AG04450 (cell line): ENCODE results near the gene TLE2. TPM values are rescaled to one million over a fixed set of nuclear protein-coding genes. Genes with fewer than 3 reads are reported as not detected.

Experiments used
- CTCF ChIA-PET: fragments of 300-600, 350-600 bp; formaldehyde crosslinking; extraction: SDS; loops from one replicate; lab custom pipeline; 2022; ENCODE audit warnings: antibody characterized with exemption, inconsistent platforms; lab: Charles Lee
- POLR2A ChIA-PET: fragments of 350-600 bp; formaldehyde crosslinking; extraction: SDS; loops from one replicate; lab custom pipeline; 2021; ENCODE audit warnings: antibody characterized with exemption, inconsistent platforms; lab: Yijun Ruan, JAX
- DNase-seq: peaks from one replicate; pipeline ENCODE4 v3.0.0-alpha.2; 2011; ENCODE audit warnings: low read depth, low spot score
- H3K27ac ChIP-seq: one replicate; pipeline ENCODE4 v1.5.1; 2012; ENCODE audit warnings: low read depth, low read length, control low read depth
- H3K27me3 ChIP-seq: one replicate; pipeline ENCODE4 v1.6.0; 2012; ENCODE audit warnings: low read length; ENCODE audit not compliant: control insufficient read depth, insufficient read depth
- H3K4me3 ChIP-seq: 2 replicates; pipeline ENCODE4 v1.5.1; 2011; ENCODE audit warnings: mild to moderate bottlenecking, low read depth, low read length, control low read depth
- H3K9me3 ChIP-seq: 2 replicates; pipeline ENCODE4 v1.5.1; 2012; ENCODE audit warnings: low read length; ENCODE audit not compliant: control insufficient read depth, insufficient read depth
- CTCF ChIP-seq: IDR thresholded peaks from 2 replicates; pipeline ENCODE4 v1.5.1; 2011; ENCODE audit warnings: low read depth, low read length, control low read depth, inconsistent platforms
- polyA plus RNA-seq: library from polyadenylated mRNA; depleted of rRNA; stranded (reverse); fragments of >200 nt; gene quantifications from 2 replicates; pipeline ENCODE4 v1.2.3, GENCODE V29; 2011

TLE2 gene
- polyA plus RNA-seq, 1 experiment = 0.47 TPM

- ChIA-PET CTCF (interaction anchor here (0.9 to 1.2 kb wide), 2 partner anchors 24 to 129 kb away, joined by 3 to 4 read pairs; no protein-coding TSS in a partner anchor), POLR2A (no interaction called here)
- Histone ChIP-seq H3K27ac (no peak overlapping the region), H3K9me3 (no peaks in the 10 kb centered on the region), H3K27me3 (no peaks in the 10 kb centered on the region), H3K4me3 (no peak overlapping the region)
- no peak for DNase-seq
- TF ChIP-seq CTCF = no peak
Measured at GRCh38 chr19:2974342-2975041, 54.6 kb downstream of the TLE2 start.

DNA sequence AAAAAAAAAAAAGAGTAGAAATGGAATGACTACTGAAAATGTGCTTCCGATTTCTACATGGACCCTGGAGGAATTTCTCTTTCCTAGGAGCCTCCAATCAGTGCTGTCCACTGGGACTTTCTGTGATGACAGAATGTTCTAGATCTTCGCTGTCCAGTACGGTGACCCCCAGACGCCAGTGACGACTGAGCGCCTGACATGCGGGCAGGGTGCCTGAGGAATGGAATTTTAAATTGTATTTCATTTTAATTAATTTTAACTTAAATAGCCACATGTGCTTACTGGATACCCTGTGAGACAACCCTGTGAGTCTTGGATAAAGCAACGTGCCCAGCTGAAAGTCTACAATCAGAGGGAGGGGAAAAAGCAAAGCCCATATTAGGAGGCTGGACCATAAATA lies 55.9 kb downstream of the TLE2 start:
- CTCF ChIA-PET = no interaction called here
- POLR2A ChIA-PET = no interaction called here

GRCh38 chr19:2970201-2970835 lies 58.8 kb downstream of the TLE2 start:
- ChIA-PET POLR2A (interaction anchor here (0.5 to 0.7 kb wide), 3 partner anchors 82 to 322 kb away, joined by 3 to 5 read pairs (median 3); no protein-coding TSS in a partner anchor), CTCF (interaction anchor here (0.5 to 1.1 kb wide), 3 partner anchors 19 to 138 kb away, joined by 3 to 13 read pairs (median 6); no protein-coding TSS in a partner anchor)
- no peak for DNase-seq
- Histone ChIP-seq H3K27me3 (no peaks in the 10 kb centered on the region), H3K4me3 (no peak overlapping the region), H3K27ac (no peak overlapping the region), H3K9me3 (no peaks in the 10 kb centered on the region; the same call in 1 of the 2 replicates)
- TF ChIP-seq CTCF = no peak

More for the DNA sequence above, 55.9 kb downstream of the TLE2 start:
- no peak overlapping the region for H3K4me3 ChIP-seq
- H3K27me3 ChIP-seq = no peaks in the 10 kb centered on the region
- no peak overlapping the region for H3K27ac ChIP-seq
- no peaks in the 10 kb centered on the region for H3K9me3 ChIP-seq
- DNase-seq = no peak
- TF ChIP-seq CTCF = no peak

DNA sequence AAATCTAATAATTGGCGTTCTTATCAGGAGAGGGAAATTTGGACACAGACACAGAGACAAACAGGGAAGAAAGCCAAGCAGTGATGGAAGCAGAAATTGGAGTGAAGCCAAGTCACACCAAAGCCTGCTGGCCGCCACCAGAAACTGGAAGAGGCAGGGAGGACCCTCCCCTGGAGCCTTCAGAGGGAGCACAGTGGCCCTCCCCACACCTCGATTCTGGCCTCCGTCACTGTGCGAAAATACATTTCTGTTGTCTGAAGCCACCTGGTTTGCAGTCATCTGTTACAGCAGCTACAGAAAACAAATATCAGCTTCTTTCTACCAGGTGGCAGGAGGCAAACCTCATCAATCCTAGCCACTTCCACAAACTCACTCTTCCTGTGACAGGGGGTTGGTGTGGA lies 60.0 kb downstream of the TLE2 start:
- ChIA-PET POLR2A (interaction anchor here (1.6 kb wide), 1 partner anchor 67 kb away, joined by 4 read pairs; no protein-coding TSS in a partner anchor), CTCF (interaction anchor here (1.2 kb wide), 1 partner anchor 195 kb away, joined by 3 read pairs; no protein-coding TSS in a partner anchor)
- DNase-seq = no peak
- H3K9me3 ChIP-seq = peaks cover 4% of the 10 kb centered on the region; the same call in 1 of the 2 replicates
- no peak overlapping the region for H3K27ac ChIP-seq
- H3K4me3 ChIP-seq = no peak overlapping the region
- H3K27me3 ChIP-seq = no peaks in the 10 kb centered on the region
- TF ChIP-seq CTCF = no peak
